IMR-90 (cell line): Measurements from ENCODE around the gene NUP43. TPM values are rescaled to one million over a fixed set of nuclear protein-coding genes. Genes with fewer than 3 reads are reported as not detected.

Experiments used
- ATAC-seq: fragments of 200-7000 bp; cut with Tn5 transposase; 2 replicates; pipeline ENCODE4 v1.9.1; 2020; ENCODE audit warnings: low read depth, mild to moderate bottlenecking, moderate library complexity
- BruUV-seq: library from RNA; stranded (reverse); fragments of 400-500 nt; replicated peaks from 2 replicates; lab custom pipeline; 2021; lab: Mats Ljungman, UMichigan
- CTCF ChIA-PET: fragments of 300-600 bp; formaldehyde crosslinking; extraction: SDS; loops from one replicate; lab custom pipeline; 2021; ENCODE audit warnings: antibody characterized with exemption; lab: Yijun Ruan, JAX
- POLR2A ChIA-PET: fragments of 300-600 bp; sonication (Branson Sonifier 250); formaldehyde crosslinking; loops from one replicate; lab custom pipeline; 2022; ENCODE audit warnings: antibody characterized with exemption; ENCODE audit not compliant: unreplicated experiment; lab: Charles Lee
- DNase-seq: peaks from one replicate; pipeline ENCODE4 v3.0.0; 2013
- H2AFZ ChIP-seq: replicated peaks from 2 replicates; pipeline ENCODE3; 2013; ENCODE audit warnings: low read length, mild to moderate bottlenecking; ENCODE audit not compliant: poor library complexity
- H2AK5ac ChIP-seq: 2 replicates; pipeline ENCODE4 v1.6.1; 2013; ENCODE audit warnings: low read depth, low read length, inconsistent platforms
- H2AK9ac ChIP-seq: replicated peaks from 2 replicates; pipeline ENCODE3; 2013; ENCODE audit warnings: mild to moderate bottlenecking, low read depth, low read length, moderate library complexity; ENCODE audit not compliant: poor library complexity
- H2BK120ac ChIP-seq: 2 replicates; pipeline ENCODE4 v1.6.1; 2013; ENCODE audit warnings: low read depth, low read length, inconsistent platforms
- H2BK15ac ChIP-seq: 3 replicates; pipeline ENCODE4 v1.6.1; 2013; ENCODE audit warnings: low read depth, low read length, inconsistent platforms
- H2BK20ac ChIP-seq: 2 replicates; pipeline ENCODE4 v1.6.1; 2013; ENCODE audit warnings: low read depth, mild to moderate bottlenecking, inconsistent platforms, low read length, moderate library complexity
- H2BK5ac ChIP-seq: 2 replicates; pipeline ENCODE4 v1.6.1; 2013; ENCODE audit warnings: mild to moderate bottlenecking, low read depth, low read length, inconsistent platforms; ENCODE audit not compliant: poor library complexity, severe bottlenecking
- H3K14ac ChIP-seq: replicated peaks from 2 replicates; pipeline ENCODE4 v1.6.1; 2013; ENCODE audit warnings: low read depth, low read length, inconsistent platforms
- H3K18ac ChIP-seq: 2 replicates; pipeline ENCODE4 v1.6.1; 2013; ENCODE audit warnings: low read depth, low read length, control low read depth
- H3K23ac ChIP-seq: 2 replicates; pipeline ENCODE4 v1.6.1; 2013; ENCODE audit warnings: low read depth, low read length, inconsistent platforms
- H3K27ac ChIP-seq: 2 replicates; pipeline ENCODE4 v1.5.1; 2013; ENCODE audit warnings: mild to moderate bottlenecking, control low read depth, low read length; ENCODE audit not compliant: insufficient read depth
- H3K27me3 ChIP-seq: 2 replicates; pipeline ENCODE4 v1.6.1; 2013; ENCODE audit warnings: low read length; ENCODE audit not compliant: control insufficient read depth, insufficient read depth
- H3K36me3 ChIP-seq: 2 replicates; pipeline ENCODE4 v1.6.1; 2013; ENCODE audit warnings: low read length, mixed read lengths; ENCODE audit not compliant: control insufficient read depth, insufficient read depth
- H3K4ac ChIP-seq: 2 replicates; pipeline ENCODE4 v1.6.1; 2013; ENCODE audit warnings: low read depth, low read length, inconsistent platforms
- H3K4me1 ChIP-seq: 2 replicates; pipeline ENCODE4 v1.6.1; 2013; ENCODE audit warnings: low read length, mixed read lengths; ENCODE audit not compliant: control insufficient read depth, insufficient read depth
- H3K4me2 ChIP-seq: 2 replicates; pipeline ENCODE4 v1.6.1; 2013; ENCODE audit warnings: low read depth, mild to moderate bottlenecking, control low read depth, low read length, moderate library complexity
- H3K4me3 ChIP-seq: 2 replicates; pipeline ENCODE4 v1.5.1; 2013; ENCODE audit warnings: low read depth, mild to moderate bottlenecking, control low read depth, low read length, moderate library complexity; ENCODE audit not compliant: insufficient read depth
- H3K56ac ChIP-seq: 2 replicates; pipeline ENCODE4 v1.6.1; 2013; ENCODE audit warnings: low read length, inconsistent platforms; ENCODE audit not compliant: insufficient read depth; ENCODE audit errors: extremely low read depth
- H3K79me1 ChIP-seq, 2 experiments: 2 replicates each; pipeline ENCODE4 v1.6.1; 2013; ENCODE audit warnings: low read length in 2 of 2, inconsistent platforms in 1 of 2, low read depth in 1 of 2
- H3K9ac ChIP-seq: 2 replicates; pipeline ENCODE4 v1.6.1; 2013; ENCODE audit warnings: low read depth, low read length, control low read depth
- H3K9me1 ChIP-seq: 2 replicates; pipeline ENCODE4 v1.6.1; 2013; ENCODE audit warnings: low read length, inconsistent platforms; ENCODE audit not compliant: insufficient read depth
- H3K9me3 ChIP-seq: 2 replicates; pipeline ENCODE4 v1.6.1; 2013; ENCODE audit warnings: low read length; ENCODE audit not compliant: control insufficient read depth, insufficient read depth
- H4K20me1 ChIP-seq: 2 replicates; pipeline ENCODE4 v1.6.1; 2013; ENCODE audit warnings: low read length, inconsistent platforms; ENCODE audit not compliant: insufficient read depth
- H4K5ac ChIP-seq: 2 replicates; pipeline ENCODE4 v1.6.1; 2013; ENCODE audit warnings: mild to moderate bottlenecking, low read depth, low read length, control low read depth
- H4K8ac ChIP-seq, 2 experiments: 2 replicates each; pipeline ENCODE4 v1.6.1; 2013; ENCODE audit warnings: low read depth in 2 of 2, low read length in 2 of 2, control low read depth in 1 of 2, inconsistent platforms in 1 of 2
- H4K91ac ChIP-seq: 2 replicates; pipeline ENCODE4 v1.6.1; 2013; ENCODE audit warnings: low read depth, low read length, inconsistent platforms; ENCODE audit not compliant: insufficient read depth
- BHLHE40 ChIP-seq: fragments of 150-350 bp; IDR thresholded peaks from 2 replicates; pipeline ENCODE4 v1.6.1; 2016; ENCODE audit warnings: mild to moderate bottlenecking, low read depth, low read length
- CEBPB ChIP-seq: IDR thresholded peaks from 2 replicates; pipeline ENCODE4 v1.6.1; 2012; ENCODE audit warnings: low read depth, low read length, improper control_type of control experiment
- CHD1 ChIP-seq: IDR thresholded peaks from 2 replicates; pipeline ENCODE4 v1.6.1; 2012; ENCODE audit warnings: low read depth, low read length, improper control_type of control experiment
- CTCF ChIP-seq: conservative IDR thresholded peaks from 2 replicates; pipeline ENCODE4 v1.5.1; 2012; ENCODE audit warnings: mild to moderate bottlenecking, low read depth, low read length, improper control_type of control experiment
- ELK1 ChIP-seq: fragments of 150-350 bp; IDR thresholded peaks from 2 replicates; pipeline ENCODE4 v1.6.1; 2016; ENCODE audit warnings: low read depth, mild to moderate bottlenecking, low read length, moderate library complexity, borderline replicate concordance
- MAFK ChIP-seq: IDR thresholded peaks from 2 replicates; pipeline ENCODE4 v1.6.1; 2012; ENCODE audit warnings: low read depth, low read length, improper control_type of control experiment
- MAZ ChIP-seq: IDR thresholded peaks from 2 replicates; pipeline ENCODE4 v1.6.1; 2012; ENCODE audit warnings: low read depth, mild to moderate bottlenecking, low read length, improper control_type of control experiment, moderate library complexity, borderline replicate concordance
- NFE2L2 ChIP-seq: fragments of 150-350 bp; IDR thresholded peaks from 2 replicates; pipeline ENCODE4 v1.6.1; 2016; ENCODE audit warnings: low read depth, mild to moderate bottlenecking, low read length
- POLR2A ChIP-seq: IDR thresholded peaks from 2 replicates; pipeline ENCODE4 v1.6.1; 2012; ENCODE audit warnings: mild to moderate bottlenecking, low read depth, low read length
- RCOR1 ChIP-seq: IDR thresholded peaks from 2 replicates; pipeline ENCODE4 v1.6.1; 2012; ENCODE audit warnings: mild to moderate bottlenecking, low read length, improper control_type of control experiment; ENCODE audit not compliant: insufficient replicate concordance
- RFX5 ChIP-seq: IDR thresholded peaks from 2 replicates; pipeline ENCODE4 v1.8.0; 2012; ENCODE audit warnings: low read depth, mild to moderate bottlenecking, low read length, moderate library complexity
- SMC3 ChIP-seq: fragments of 150-350 bp; IDR thresholded peaks from 2 replicates; pipeline ENCODE4 v1.6.1; 2016; ENCODE audit warnings: low read depth, mild to moderate bottlenecking, antibody characterized with exemption, low read length, moderate library complexity
- USF2 ChIP-seq: fragments of 150-350 bp; IDR thresholded peaks from 2 replicates; pipeline ENCODE4 v1.6.1; 2017; ENCODE audit warnings: mild to moderate bottlenecking, antibody characterized with exemption, low read length, low read depth
- WGBS, 2 experiments: methylation state at CpG; one replicate each; pipeline versions ENCODE4 v1.1.5 to v1.1.7; 2013; ENCODE audit warnings: missing lambda C conversion rate in 2 of 2; ENCODE audit not compliant: insufficient read length in 1 of 2; ENCODE audit errors: extremely low coverage in 2 of 2; 5-methylcytosine and 5-hydroxymethylcytosine counted together
- dilution Hi-C: fragments of 300-500 bp; cut with HindIII; formaldehyde crosslinking; loops from one replicate; pipeline ENCODE4 v1.14.3; 2018; ENCODE audit warnings: low sequenced_read_pairs; ENCODE audit not compliant: unreplicated experiment
- in situ Hi-C: fragments of 300-500 bp; cut with MboI; formaldehyde crosslinking; loops from 3 replicates; pipeline ENCODE4 v1.14.3; 2019; ENCODE audit warnings: low sequenced_read_pairs, inconsistent platforms, mixed read lengths
- intact Hi-C: fragments of 100-400 bp; cut with micrococcal nuclease; formaldehyde crosslinking; loops from 2 replicates; pipeline ENCODE4 v1.10.0; 2022
- polyA plus RNA-seq, 3 experiments: library from polyadenylated mRNA; depleted of rRNA; stranded (reverse); fragments of >200 nt; gene quantifications; 2 replicates each; pipeline ENCODE4 v1.2.3, GENCODE V29; 2012; ENCODE audit warnings: low replicate concordance in 1 of 3
- total RNA-seq: library from RNA; depleted of rRNA; stranded (reverse); fragments of >200 nt; gene quantifications from 2 replicates; pipeline ENCODE4 v1.2.3, GENCODE V29; 2012

NUP43 gene
- total and polyA plus RNA-seq, 2 of the 4 experiments (the other 2 are of a cell fraction), result 14.2 to 40.5 TPM

GRCh38 chr6:149734915-149735314, 11.4 kb downstream of the NUP43 start:
- Histone ChIP-seq H3K9me3 (no peaks in the 10 kb centered on the region), H2BK15ac (no peak overlapping the region), H2BK20ac (no peak overlapping the region), H3K27me3 (no peaks in the 10 kb centered on the region), H3K56ac (no peak overlapping the region), H4K8ac (no peak overlapping the region), H2AK5ac (no peak overlapping the region), H4K20me1 (no peaks in the 10 kb centered on the region), H3K4me1 (no peaks in the 10 kb centered on the region), H2AK9ac (no peak overlapping the region), H3K18ac (no peak overlapping the region), H3K4ac (no peak overlapping the region), H3K36me3 (peaks cover 35% of the 10 kb centered on the region), H3K4me3 (no peak overlapping the region), H2BK5ac (no peak overlapping the region), H3K9me1 (no peaks in the 10 kb centered on the region), H3K27ac (no peak overlapping the region), H4K91ac (no peak overlapping the region), H4K5ac (no peak overlapping the region), H3K79me1 (no peaks in the 10 kb centered on the region; a peak in 1 of 4 replicates), H2BK120ac (no peak overlapping the region), H3K9ac (no peak overlapping the region), H2AFZ (no peak overlapping the region), H3K14ac (no peak overlapping the region), H3K23ac (no peak overlapping the region), H3K4me2 (no peak overlapping the region)
- DNase-seq (no peak), ATAC-seq (no peak)
- dilution Hi-C loops (no loop called here), intact Hi-C loops (no loop called here), in situ Hi-C loops (no loop called here)
- no TSS peak for BruUV-seq
- ChIA-PET CTCF (no interaction called here), POLR2A (interaction anchor here (0.7 kb wide), 1 partner anchor 93 kb away, joined by 12 read pairs; no protein-coding TSS in a partner anchor)
- no peak for TF ChIP-seq MAZ
- no peak for TF ChIP-seq SMC3
- no peak for TF ChIP-seq MAFK
- no peak for TF ChIP-seq CTCF
- TF ChIP-seq USF2, result no peak
- no peak for TF ChIP-seq POLR2A
- TF ChIP-seq BHLHE40, result no peak
- TF ChIP-seq CEBPB, result no peak
- TF ChIP-seq NFE2L2, result no peak
- TF ChIP-seq ELK1, result no peak
- no peak for TF ChIP-seq RCOR1
- no peak for TF ChIP-seq CHD1
- no peak for TF ChIP-seq RFX5
- no CpG with 5 or more reads among the region's 1 CpG for WGBS, 2 experiments
